ENCODE results near the gene DYNC1I1. TPM values are rescaled to one million over a fixed set of nuclear protein-coding genes. Genes with fewer than 3 reads are reported as not detected.

DYNC1I1 gene
- total and polyA plus RNA-seq, 2 of the 13 experiments (the other 11 are each of a cell fraction or from before 2014, with no cell fraction given): not detected

DNA sequence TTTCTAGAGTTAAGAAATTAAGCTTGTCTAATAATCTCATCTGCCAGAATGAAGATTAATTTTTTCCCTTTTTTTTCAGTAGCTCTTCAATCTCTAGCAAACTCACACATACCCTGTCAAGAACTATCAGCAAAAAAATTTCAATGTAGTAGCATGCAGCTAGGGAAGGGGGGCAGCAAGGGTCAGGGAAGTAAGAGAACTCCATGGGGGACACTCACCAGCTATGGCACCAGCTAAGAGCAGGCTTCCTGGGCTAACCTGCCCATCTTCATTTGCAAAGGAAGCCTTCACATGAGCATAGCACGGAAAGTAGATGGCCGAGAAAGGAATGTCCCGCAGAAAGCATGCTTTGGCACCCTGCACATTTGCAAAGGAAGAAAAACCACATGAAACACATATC is 359.2 kb downstream of the DYNC1I1 start:
- no peak for FAIRE-seq
- WGBS (ENCODE audit: low lambda C conversion rate): 100% methylated on average over 3 of the region's 3 CpGs
- intact Hi-C loops (cut with micrococcal nuclease; ENCODE audit: unreplicated experiment): no loop called here
- no peaks in the 10 kb centered on the region for H3K27me3 ChIP-seq (ENCODE audit: control insufficient read depth in 1 of 2, insufficient read depth in 2 of 2, low read length in 2 of 2)
- no peaks in the 10 kb centered on the region for H4K20me1 ChIP-seq (ENCODE audit: insufficient read depth, low read length)
- no TSS peak for BruUV-seq (replicated peaks)
- peak; percentile 25; the same call in 1 of the 2 replicates for TF ChIP-seq STAG1 (CRISPR knock-in tag; IDR thresholded peaks at IDR 0.05)
- TF ChIP-seq FLYWCH1 (CRISPR knock-in tag; IDR thresholded peaks at IDR 0.05): no peak
- in situ Hi-C loops (cut with HindIII; ENCODE audit: extremely low pct_ligation_motif_present, low pct_unique_long_range_greater_than_20kb): no loop called here
- ATAC-seq: peak; percentile 50; the same call in 2 of the 3 replicates
- H3K9me3 ChIP-seq (ENCODE audit: low read length): no peaks in the 10 kb centered on the region
- H3K4me2 ChIP-seq (ENCODE audit: low read depth, low read length): no peak overlapping the region
- H3K36me3 ChIP-seq (replicated peaks in 1 of 2; ENCODE audit: control insufficient read depth in 1 of 2, insufficient read depth in 2 of 2, low read length in 2 of 2): peaks cover 11 to 44% of the 10 kb centered on the region in 2 experiments
- H3K27ac ChIP-seq (ENCODE audit: extremely low read length, insufficient read depth, low read length): no peak overlapping the region
- ChIA-PET CTCF (ENCODE audit: low intra/inter-chr PET ratio, low total read pairs) (no interaction called here), POLR2A (no interaction called here)
- no peak overlapping the region for H3K4me3 ChIP-seq (replicated peaks in 1 of 3; ENCODE audit: insufficient read depth in 1 of 3, low read depth in 2 of 3, low read length in 3 of 3)
- H3K4me1 ChIP-seq (ENCODE audit: insufficient read depth, low read length): peaks cover 14% of the 10 kb centered on the region
- H2AFZ ChIP-seq (ENCODE audit: low read length): no peak overlapping the region
- no peaks in the 10 kb centered on the region for H3K79me2 ChIP-seq (ENCODE audit: insufficient read depth, low read length)
- no peak overlapping the region for H3K9ac ChIP-seq (ENCODE audit: insufficient read depth, low read depth, low read length)
- DNase-seq (ENCODE audit: low spot score): no peak

DNA sequence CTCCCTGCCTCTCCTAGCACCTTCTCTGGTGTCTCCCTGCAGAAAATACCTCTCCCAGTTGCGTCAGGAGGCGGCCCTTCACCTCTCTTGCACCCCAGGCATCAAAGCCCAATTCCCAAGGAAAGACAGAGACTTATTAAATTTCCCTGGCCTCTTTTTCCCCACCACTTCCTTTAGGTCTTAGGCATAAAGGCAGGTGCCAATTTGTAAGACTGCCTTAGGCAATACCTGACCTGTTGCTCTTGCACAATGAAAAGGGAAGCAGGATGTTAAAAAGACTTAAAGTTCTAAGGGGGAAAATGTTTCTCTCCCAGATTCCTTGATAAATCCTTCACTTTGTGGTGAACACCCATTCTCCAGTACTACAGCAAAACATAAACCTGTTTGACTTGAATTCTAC is 362.9 kb downstream of the DYNC1I1 start:
- in situ Hi-C loops (cut with HindIII; ENCODE audit: extremely low pct_ligation_motif_present, low pct_unique_long_range_greater_than_20kb): no loop called here
- DNase-seq (ENCODE audit: low spot score) (no peak), ATAC-seq (no peak), FAIRE-seq (no peak)
- BruUV-seq (replicated peaks): no TSS peak
- Histone ChIP-seq H3K9me3 (ENCODE audit: low read length) (no peaks in the 10 kb centered on the region), H4K20me1 (ENCODE audit: insufficient read depth, low read length) (no peaks in the 10 kb centered on the region), H2AFZ (ENCODE audit: low read length) (no peak overlapping the region), H3K27ac (ENCODE audit: extremely low read length, insufficient read depth, low read length) (no peak overlapping the region), H3K36me3 (replicated peaks in 1 of 2; ENCODE audit: control insufficient read depth in 1 of 2, insufficient read depth in 2 of 2, low read length in 2 of 2) (peaks cover 9 to 43% of the 10 kb centered on the region in 2 experiments), H3K9ac (ENCODE audit: insufficient read depth, low read depth, low read length) (no peak overlapping the region), H3K4me2 (ENCODE audit: low read depth, low read length) (no peak overlapping the region), H3K79me2 (ENCODE audit: insufficient read depth, low read length) (no peaks in the 10 kb centered on the region), H3K4me3 (replicated peaks in 1 of 3; ENCODE audit: insufficient read depth in 1 of 3, low read depth in 2 of 3, low read length in 3 of 3) (no peak overlapping the region), H3K27me3 (ENCODE audit: control insufficient read depth in 1 of 2, insufficient read depth in 2 of 2, low read length in 2 of 2) (no peaks in the 10 kb centered on the region), H3K4me1 (ENCODE audit: insufficient read depth, low read length) (no peaks in the 10 kb centered on the region)
- ChIA-PET CTCF (ENCODE audit: low intra/inter-chr PET ratio, low total read pairs) (no interaction called here), POLR2A (no interaction called here)
- WGBS (ENCODE audit: low lambda C conversion rate): 100% methylated on average over 2 of the region's 2 CpGs
- intact Hi-C loops (cut with micrococcal nuclease; ENCODE audit: unreplicated experiment): no loop called here
- TF ChIP-seq, protein P1, sequence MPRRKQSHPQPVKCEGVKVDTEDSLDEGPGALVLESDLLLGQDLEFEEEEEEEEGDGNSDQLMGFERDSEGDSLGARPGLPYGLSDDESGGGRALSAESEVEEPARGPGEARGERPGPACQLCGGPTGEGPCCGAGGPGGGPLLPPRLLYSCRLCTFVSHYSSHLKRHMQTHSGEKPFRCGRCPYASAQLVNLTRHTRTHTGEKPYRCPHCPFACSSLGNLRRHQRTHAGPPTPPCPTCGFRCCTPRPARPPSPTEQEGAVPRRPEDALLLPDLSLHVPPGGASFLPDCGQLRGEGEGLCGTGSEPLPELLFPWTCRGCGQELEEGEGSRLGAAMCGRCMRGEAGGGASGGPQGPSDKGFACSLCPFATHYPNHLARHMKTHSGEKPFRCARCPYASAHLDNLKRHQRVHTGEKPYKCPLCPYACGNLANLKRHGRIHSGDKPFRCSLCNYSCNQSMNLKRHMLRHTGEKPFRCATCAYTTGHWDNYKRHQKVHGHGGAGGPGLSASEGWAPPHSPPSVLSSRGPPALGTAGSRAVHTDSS (CRISPR knock-in tag; conservative IDR thresholded peaks at IDR 0.05): no peak
- no peak for TF ChIP-seq CHD2 (IDR thresholded peaks at IDR 0.05; ENCODE audit: low read depth, low read length)
- TF ChIP-seq ZIK1 (CRISPR knock-in tag; IDR thresholded peaks at IDR 0.05; ENCODE audit: borderline replicate concordance, low read depth): no peak
- TF ChIP-seq HNF1B (CRISPR knock-in tag; IDR thresholded peaks at IDR 0.05): no peak

Measured in HepG2 (cell line).